ENCODE results near the gene MXRA5. TPM values are rescaled to one million over a fixed set of nuclear protein-coding genes. Genes with fewer than 3 reads are reported as not detected.
"Not testable (repeated sequence)": the region's sequence is repeated elsewhere in the genome, so short reads cannot be mapped to it uniquely, and the experiment has no call there.

Gene MXRA5
- total and polyA plus RNA-seq, 9 of the 15 experiments (the other 6 are each of a cell fraction or from before 2014, with no cell fraction given), result 0.02 TPM; not detected in 8

- Histone ChIP-seq H2AFZ (ENCODE audit: low read depth, low read length) (no peak overlapping the region), H3K9me3 (replicated peaks; ENCODE audit: control insufficient read depth, insufficient read depth, low read depth, low read length) (no peaks in the 10 kb centered on the region), H3K4me3 (no peak overlapping the region), H3K4me1 (replicated peaks in 1 of 2; ENCODE audit: control insufficient read depth in 2 of 2, insufficient read depth in 2 of 2, low read length in 2 of 2) (no peaks in the 10 kb centered on the region), H3K27ac (ENCODE audit: extremely low read depth, low read depth, low read length) (no peak overlapping the region), H3K9me1 (ENCODE audit: control insufficient read depth, insufficient read depth, low read length) (no peaks in the 10 kb centered on the region), H3K36me3 (ENCODE audit: control insufficient read depth, insufficient read depth, low read length) (no peaks in the 10 kb centered on the region), H3K4me2 (ENCODE audit: insufficient read depth, low read length) (no peak overlapping the region), H3K79me2 (ENCODE audit: control insufficient read depth, insufficient read depth, low read length) (no peaks in the 10 kb centered on the region), H3K27me3 (ENCODE audit: control insufficient read depth in 2 of 2, insufficient read depth in 2 of 2, low read length in 2 of 2) (no peaks in the 10 kb centered on the region), H4K20me1 (replicated peaks; ENCODE audit: control insufficient read depth, insufficient read depth, low read length) (no peaks in the 10 kb centered on the region), H3K9ac (ENCODE audit: insufficient read depth in 1 of 2, low read depth in 2 of 2, low read length in 2 of 2) (no peak overlapping the region)
- 0% methylated on average over 3 of the region's 14 CpGs for WGBS (ENCODE audit: insufficient coverage, low coverage, missing lambda C conversion rate)
- BruUV-seq (replicated peaks), result no TSS peak
- intact Hi-C loops (cut with micrococcal nuclease) (no loop called here), in situ Hi-C loops (cut with MboI) (no loop called here)
- DNase-seq (ENCODE audit: extremely low read depth in 1 of 4, low spot score in 3 of 4) (no peak), FAIRE-seq (no peak), ATAC-seq (no peak)
- TF ChIP-seq POLR2A (conservative IDR thresholded peaks at IDR 0.05), result no peak
- TF ChIP-seq DLX4 (CRISPR knock-in tag; IDR thresholded peaks at IDR 0.05), result no peak
- no peak for TF ChIP-seq ZBED1 (IDR thresholded peaks at IDR 0.05)
- TF ChIP-seq NFXL1 (CRISPR knock-in tag; IDR thresholded peaks at IDR 0.05), result no peak
- TF ChIP-seq C11orf30 (IDR thresholded peaks at IDR 0.05; ENCODE audit: low read depth), result no peak
- POLR2A ChIA-PET, result no interaction called here
- CTCF ChIA-PET (ENCODE audit: low intra/inter-chr PET ratio), result no interaction called here
Observed at GRCh38 chrX:3360881-3361280, 14.4 kb upstream of the MXRA5 start.

DNA sequence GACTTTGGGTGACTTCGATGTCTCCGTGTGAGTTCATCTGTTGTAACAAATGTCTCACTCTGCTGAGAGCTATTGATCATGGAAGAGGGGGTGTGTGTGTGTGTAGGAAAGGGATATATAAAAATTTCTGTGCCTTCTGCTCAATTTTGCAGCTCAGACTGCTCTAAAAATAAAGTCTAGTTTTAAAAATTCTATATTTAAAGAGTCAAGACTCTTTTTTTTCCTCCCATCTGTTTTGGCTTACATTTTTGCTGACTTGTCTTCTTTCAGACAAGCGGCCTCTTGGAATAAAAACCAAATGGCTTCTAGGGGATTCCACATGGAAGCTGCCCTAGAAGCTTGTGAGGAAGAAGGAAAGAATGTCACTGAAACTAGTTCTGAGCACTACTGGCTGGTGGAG, 6.3 kb upstream of the MXRA5 start:
- ATAC-seq; H3K4me2 ChIP-seq (ENCODE audit: insufficient read depth, low read length); H3K4me1 ChIP-seq (replicated peaks in 1 of 2; ENCODE audit: control insufficient read depth in 2 of 2, insufficient read depth in 2 of 2, low read length in 2 of 2); H3K27me3 ChIP-seq (ENCODE audit: control insufficient read depth in 2 of 2, insufficient read depth in 2 of 2, low read length in 2 of 2); H3K4me3 ChIP-seq; intact Hi-C loops (cut with micrococcal nuclease); H3K9me3 ChIP-seq (replicated peaks; ENCODE audit: control insufficient read depth, insufficient read depth, low read depth, low read length); H3K36me3 ChIP-seq (ENCODE audit: control insufficient read depth, insufficient read depth, low read length); H4K20me1 ChIP-seq (replicated peaks; ENCODE audit: control insufficient read depth, insufficient read depth, low read length); H3K27ac ChIP-seq (ENCODE audit: extremely low read depth, low read depth, low read length); H3K79me2 ChIP-seq (ENCODE audit: control insufficient read depth, insufficient read depth, low read length); DNase-seq (ENCODE audit: extremely low read depth in 1 of 4, low spot score in 3 of 4); FAIRE-seq; CTCF ChIA-PET (ENCODE audit: low intra/inter-chr PET ratio); BruUV-seq (replicated peaks); in situ Hi-C loops (cut with MboI); H2AFZ ChIP-seq (ENCODE audit: low read depth, low read length); POLR2A ChIA-PET; H3K9me1 ChIP-seq (ENCODE audit: control insufficient read depth, insufficient read depth, low read length); H3K9ac ChIP-seq (ENCODE audit: insufficient read depth in 1 of 2, low read depth in 2 of 2, low read length in 2 of 2): not testable (repeated sequence)
- 0% methylated on average over 3 of the region's 3 CpGs for WGBS (ENCODE audit: insufficient coverage, low coverage, missing lambda C conversion rate)
